ENCODE measurements around the gene ECHS1. TPM values are rescaled to one million over a fixed set of nuclear protein-coding genes. Genes with fewer than 3 reads are reported as not detected.

ECHS1 gene
- total and polyA plus RNA-seq, 9 donors: 27.2 to 102 (median 68.9) TPM

DNA sequence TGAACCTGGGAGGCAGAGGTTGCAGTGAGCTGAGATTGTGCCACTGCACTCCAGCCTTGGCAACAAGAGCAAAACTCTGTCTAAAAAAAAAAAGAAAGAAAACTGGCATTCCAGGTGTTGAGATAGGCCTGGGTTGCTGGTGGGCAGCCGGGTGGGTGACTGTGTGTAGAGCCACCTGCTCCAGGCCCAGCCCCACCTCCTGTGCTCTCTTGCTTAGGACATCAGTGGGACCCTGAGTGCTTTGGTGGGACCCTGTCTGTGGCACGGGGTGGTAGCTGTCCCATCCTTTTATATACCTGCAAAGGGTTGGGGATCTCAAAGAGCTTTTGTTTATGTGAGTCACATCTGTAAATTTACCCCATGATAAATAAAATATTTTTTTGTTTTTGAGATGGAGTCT lies 12.1 kb upstream of the ECHS1 start:
- Histone ChIP-seq H3K4me1 (ENCODE audit: insufficient read depth) (no peaks in the 10 kb centered on the region), H3K36me3 (no peaks in the 10 kb centered on the region), H3K27me3 (no peaks in the 10 kb centered on the region), H3K4me3 (no peak overlapping the region), H3K9me3 (no peaks in the 10 kb centered on the region), H3K27ac (no peak overlapping the region)
- intact Hi-C loops (cut with DNase I): no loop called here
- DNase-seq: peak in 1 of 5 donors; percentile 11
- WGBS, 3 donors: 89 to 97% (median 95%) methylated on average over 2 of the region's 2 CpGs
- TF ChIP-seq EP300 (IDR thresholded peaks at IDR 0.05): no peak
- no peak for TF ChIP-seq POLR2A (IDR thresholded peaks at IDR 0.05)
- TF ChIP-seq, protein P1, sequence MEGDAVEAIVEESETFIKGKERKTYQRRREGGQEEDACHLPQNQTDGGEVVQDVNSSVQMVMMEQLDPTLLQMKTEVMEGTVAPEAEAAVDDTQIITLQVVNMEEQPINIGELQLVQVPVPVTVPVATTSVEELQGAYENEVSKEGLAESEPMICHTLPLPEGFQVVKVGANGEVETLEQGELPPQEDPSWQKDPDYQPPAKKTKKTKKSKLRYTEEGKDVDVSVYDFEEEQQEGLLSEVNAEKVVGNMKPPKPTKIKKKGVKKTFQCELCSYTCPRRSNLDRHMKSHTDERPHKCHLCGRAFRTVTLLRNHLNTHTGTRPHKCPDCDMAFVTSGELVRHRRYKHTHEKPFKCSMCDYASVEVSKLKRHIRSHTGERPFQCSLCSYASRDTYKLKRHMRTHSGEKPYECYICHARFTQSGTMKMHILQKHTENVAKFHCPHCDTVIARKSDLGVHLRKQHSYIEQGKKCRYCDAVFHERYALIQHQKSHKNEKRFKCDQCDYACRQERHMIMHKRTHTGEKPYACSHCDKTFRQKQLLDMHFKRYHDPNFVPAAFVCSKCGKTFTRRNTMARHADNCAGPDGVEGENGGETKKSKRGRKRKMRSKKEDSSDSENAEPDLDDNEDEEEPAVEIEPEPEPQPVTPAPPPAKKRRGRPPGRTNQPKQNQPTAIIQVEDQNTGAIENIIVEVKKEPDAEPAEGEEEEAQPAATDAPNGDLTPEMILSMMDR (IDR thresholded peaks at IDR 0.05): no peak

DNA sequence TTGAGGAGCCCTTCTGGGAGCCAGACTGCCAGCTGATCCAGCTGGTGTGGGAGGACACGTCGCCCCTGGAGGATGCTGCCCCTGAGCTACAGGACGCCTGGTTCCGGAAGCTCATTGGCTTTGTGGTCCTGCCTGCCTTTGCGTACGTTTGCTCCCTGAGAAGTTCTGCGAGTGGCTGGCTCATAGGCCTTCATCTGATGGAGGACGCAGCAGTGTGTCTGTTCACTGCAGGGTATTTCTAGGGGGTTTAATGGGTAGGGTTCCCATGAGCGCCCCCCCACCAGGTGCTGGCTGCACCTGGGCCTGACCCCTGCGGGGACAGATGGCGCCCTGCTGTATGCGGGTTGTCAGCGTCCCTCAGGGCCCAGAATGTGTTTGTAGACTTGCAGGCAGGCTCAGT lies 10.9 kb upstream of the ECHS1 start:
- WGBS, 3 donors: 86 to 93% (median 87%) methylated on average over 13 of the region's 13 CpGs
- no peak overlapping the region for H3K4me3 ChIP-seq
- intact Hi-C loops (cut with DNase I): no loop called here
- H3K27ac ChIP-seq: no peak overlapping the region
- no peaks in the 10 kb centered on the region for H3K36me3 ChIP-seq
- peaks cover 4% of the 10 kb centered on the region for H3K4me1 ChIP-seq (ENCODE audit: insufficient read depth)
- DNase-seq: peak in 2 of 5 donors; percentile 8 to 17
- TF ChIP-seq EP300 (IDR thresholded peaks at IDR 0.05) (no peak), POLR2A (IDR thresholded peaks at IDR 0.05) (no peak)
- TF ChIP-seq, protein P1 (IDR thresholded peaks at IDR 0.05): no peak
- no peaks in the 10 kb centered on the region for H3K27me3 ChIP-seq
- H3K9me3 ChIP-seq: no peaks in the 10 kb centered on the region

DNA sequence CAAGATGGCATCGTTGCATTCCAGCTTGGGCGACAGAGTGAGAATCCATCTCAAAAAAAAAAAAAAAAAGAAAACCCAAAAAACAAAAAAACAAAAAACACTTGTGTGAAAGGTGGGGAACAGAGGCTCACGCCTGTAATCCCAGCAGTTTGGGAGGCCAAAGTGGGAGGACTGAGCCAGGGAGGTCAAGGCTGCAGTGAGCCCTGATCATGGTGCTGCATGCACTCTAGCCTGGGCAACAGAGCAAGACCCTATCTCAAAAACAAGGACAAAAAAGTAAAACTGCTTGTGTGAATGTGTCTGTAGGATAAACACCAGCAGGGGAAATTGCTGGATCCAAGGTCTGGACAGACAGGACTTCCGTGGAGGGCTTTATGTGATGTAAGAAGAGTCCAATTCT lies 10.4 kb upstream of the ECHS1 start:
- H3K9me3 ChIP-seq: no peaks in the 10 kb centered on the region
- intact Hi-C loops (cut with DNase I): no loop called here
- H3K4me1 ChIP-seq (ENCODE audit: insufficient read depth): peaks cover 4% of the 10 kb centered on the region
- no peaks in the 10 kb centered on the region for H3K27me3 ChIP-seq
- no peak overlapping the region for H3K27ac ChIP-seq
- H3K4me3 ChIP-seq: no peak overlapping the region
- TF ChIP-seq POLR2A (IDR thresholded peaks at IDR 0.05): no peak
- no peak for TF ChIP-seq EP300 (IDR thresholded peaks at IDR 0.05)
- TF ChIP-seq, protein P1 (IDR thresholded peaks at IDR 0.05): no peak
- 82 to 91% (median 85%) methylated on average over 4 of the region's 4 CpGs for WGBS, 3 donors
- DNase-seq: peak in 1 of 5 donors; percentile 9
- no peaks in the 10 kb centered on the region for H3K36me3 ChIP-seq

DNA sequence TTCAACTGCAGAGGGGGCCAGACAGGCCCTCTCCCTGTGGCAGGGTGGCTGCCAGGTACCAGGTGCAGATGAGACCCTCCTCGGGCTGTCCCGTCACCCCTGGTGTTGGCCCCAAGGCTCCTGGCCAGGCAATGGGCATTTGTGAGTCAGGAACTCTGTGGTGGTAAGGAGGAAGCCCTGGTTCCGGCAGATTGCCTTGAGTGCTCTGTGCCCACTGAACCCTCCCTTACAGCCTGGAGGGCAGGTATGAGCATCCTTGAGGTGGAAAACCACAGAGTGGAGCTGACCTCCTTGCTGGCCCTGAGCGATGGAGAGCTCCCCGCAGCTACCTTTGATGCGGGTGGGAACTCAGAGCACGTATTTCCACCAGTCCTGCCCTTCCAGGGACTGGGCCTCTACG lies 7.9 kb upstream of the ECHS1 start:
- no peak for DNase-seq

More for the DNA sequence above, 7.9 kb upstream of the ECHS1 start:
- Histone ChIP-seq H3K4me1 (ENCODE audit: insufficient read depth) (peaks cover 5% of the 10 kb centered on the region), H3K4me3 (no peak overlapping the region), H3K27me3 (no peaks in the 10 kb centered on the region), H3K36me3 (no peaks in the 10 kb centered on the region), H3K27ac (no peak overlapping the region), H3K9me3 (no peaks in the 10 kb centered on the region)
- TF ChIP-seq, protein P1 (IDR thresholded peaks at IDR 0.05): no peak
- TF ChIP-seq EP300 (IDR thresholded peaks at IDR 0.05) (no peak), POLR2A (IDR thresholded peaks at IDR 0.05) (no peak)
- WGBS, 3 donors: 87 to 97% (median 96%) methylated on average over 8 of the region's 8 CpGs
- intact Hi-C loops (cut with DNase I): no loop called here
